Neuron (in vitro differentiated cells): Measurements from ENCODE around the gene PPP1R9B.

Experiments
- H2AFZ ChIP-seq: one replicate; pipeline ENCODE4 v1.6.1; 2013; ENCODE audit warnings: low read depth, mild to moderate bottlenecking, inconsistent platforms, low read length, moderate library complexity
- H3K27me3 ChIP-seq: one replicate; pipeline ENCODE4 v1.6.1; 2013; ENCODE audit warnings: low read length; ENCODE audit not compliant: insufficient read depth
- H3K36me3 ChIP-seq: one replicate; pipeline ENCODE4 v1.6.1; 2013; ENCODE audit warnings: low read length; ENCODE audit not compliant: insufficient read depth
- H3K4me1 ChIP-seq: one replicate; pipeline ENCODE4 v1.6.1; 2013; ENCODE audit warnings: low read length; ENCODE audit not compliant: insufficient read depth
- H3K4me3 ChIP-seq: 2 replicates; pipeline ENCODE4 v1.5.1; 2013; ENCODE audit warnings: mild to moderate bottlenecking, low read length, moderate library complexity
- H3K9me3 ChIP-seq: one replicate; pipeline ENCODE4 v1.6.1; 2013; ENCODE audit warnings: low read length

The PPP1R9B gene

DNA sequence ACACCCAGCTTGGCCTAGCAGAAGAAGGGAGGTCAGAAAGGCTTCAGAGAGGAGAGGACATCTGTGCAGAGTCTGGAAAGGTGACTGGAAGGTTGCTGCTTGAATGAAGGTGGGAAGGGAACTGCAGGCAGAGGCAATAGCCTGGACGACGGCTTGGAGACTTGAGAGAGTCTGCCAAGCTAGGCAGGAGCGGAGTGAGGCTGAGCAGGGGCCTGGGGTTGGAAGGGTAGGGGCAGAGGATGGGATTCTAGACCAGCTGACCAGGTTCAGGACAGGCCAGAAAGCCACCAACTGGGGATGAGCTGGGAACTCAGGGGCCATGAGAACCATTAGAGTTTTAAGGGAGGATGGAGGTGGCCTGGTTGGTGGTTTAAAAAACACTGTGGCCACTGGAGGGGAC is 15.0 kb upstream of the PPP1R9B start:
- Histone ChIP-seq H3K9me3 (no peaks in the 10 kb centered on the region), H3K36me3 (no peaks in the 10 kb centered on the region), H3K4me3 (no peak overlapping the region), H2AFZ (no peak overlapping the region), H3K4me1 (peaks cover 11% of the 10 kb centered on the region), H3K27me3 (peaks cover 6% of the 10 kb centered on the region)

DNA sequence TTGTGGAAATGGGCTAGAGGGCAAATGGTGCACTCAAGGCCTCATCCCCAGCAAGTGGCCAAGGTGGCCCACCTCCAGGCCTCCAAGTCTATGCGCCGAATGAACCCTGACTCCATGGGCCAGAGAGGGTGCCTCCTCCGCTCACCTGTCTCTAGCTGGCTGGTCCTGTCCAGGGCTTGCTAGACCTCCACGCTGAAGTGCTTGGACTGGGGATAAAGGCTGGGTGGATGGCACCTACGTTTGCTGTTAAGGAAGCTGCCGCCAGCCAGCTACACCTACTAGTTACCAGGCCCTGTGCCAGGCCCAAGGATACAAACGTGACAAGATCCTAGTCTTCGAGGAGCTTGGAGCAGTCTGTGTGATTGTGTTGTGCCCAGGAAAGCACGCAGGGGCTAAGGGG is 14.6 kb upstream of the PPP1R9B start:
- H3K4me3 ChIP-seq: no peak overlapping the region
- no peaks in the 10 kb centered on the region for H3K9me3 ChIP-seq
- H3K36me3 ChIP-seq: no peaks in the 10 kb centered on the region
- H2AFZ ChIP-seq: no peak overlapping the region
- H3K27me3 ChIP-seq: peaks cover 6% of the 10 kb centered on the region
- H3K4me1 ChIP-seq: peaks cover 11% of the 10 kb centered on the region

- Histone ChIP-seq H3K27me3 (peaks cover 6% of the 10 kb centered on the region), H3K36me3 (no peaks in the 10 kb centered on the region), H3K4me3 (no peak overlapping the region), H3K4me1 (peaks cover 11% of the 10 kb centered on the region), H3K9me3 (no peaks in the 10 kb centered on the region), H2AFZ (no peak overlapping the region)
These were observed 14.2 kb upstream of the PPP1R9B start for GRCh38 chr17:50164697-50164988.

GRCh38 chr17:50163843-50164696 is 13.6 kb upstream of the PPP1R9B start:
- Histone ChIP-seq H3K4me1 (peaks cover 11% of the 10 kb centered on the region), H3K4me3 (no peak overlapping the region), H3K9me3 (no peaks in the 10 kb centered on the region), H3K36me3 (no peaks in the 10 kb centered on the region), H2AFZ (no peak overlapping the region), H3K27me3 (peaks cover 6% of the 10 kb centered on the region)

DNA sequence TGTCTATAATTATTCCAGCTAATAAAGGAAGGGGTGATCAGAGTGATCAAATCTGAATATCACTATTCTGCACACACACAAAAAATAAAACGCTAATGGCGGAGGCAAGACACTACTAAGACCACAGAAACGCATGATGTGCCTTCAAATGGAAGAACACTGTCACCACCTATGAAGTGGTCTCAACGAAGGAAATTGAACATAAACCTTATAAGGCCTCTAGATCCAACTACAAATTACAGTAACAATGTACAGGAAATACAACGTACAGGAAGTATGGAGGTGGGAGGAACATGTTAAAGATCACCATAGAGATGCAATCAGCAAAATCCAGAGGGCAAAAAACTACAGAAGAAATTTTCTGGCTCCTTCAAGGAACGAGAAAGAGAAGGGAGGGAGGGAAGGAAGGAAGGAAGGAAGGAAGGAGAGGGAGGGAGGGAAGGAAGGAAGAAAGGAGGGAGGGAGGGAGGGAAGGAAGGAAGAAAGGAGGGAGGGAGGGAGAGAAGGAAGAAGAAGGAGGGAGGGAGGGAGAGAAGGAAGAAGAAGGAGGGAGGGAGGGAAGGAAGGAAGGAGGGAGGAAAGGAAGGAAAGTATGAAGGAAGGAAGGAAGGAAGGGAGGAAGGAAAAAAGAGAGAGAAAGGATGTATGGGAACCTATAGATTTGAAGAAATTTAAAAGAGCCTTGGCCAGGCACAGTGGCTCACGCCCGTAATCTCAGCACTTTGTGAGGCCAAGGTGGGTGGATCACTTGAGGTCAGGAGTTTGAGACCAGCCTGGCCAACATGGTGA is 12.2 kb upstream of the PPP1R9B start:
- no peak overlapping the region for H2AFZ ChIP-seq
- H3K4me1 ChIP-seq: peaks cover 11% of the 10 kb centered on the region
- H3K9me3 ChIP-seq: no peaks in the 10 kb centered on the region
- no peak overlapping the region for H3K4me3 ChIP-seq
- no peaks in the 10 kb centered on the region for H3K36me3 ChIP-seq
- peaks cover 6% of the 10 kb centered on the region for H3K27me3 ChIP-seq

- H2AFZ ChIP-seq: peak overlapping the region; percentile 74
These were observed 11.4 kb upstream of the PPP1R9B start for GRCh38 chr17:50161911-50162288.

DNA sequence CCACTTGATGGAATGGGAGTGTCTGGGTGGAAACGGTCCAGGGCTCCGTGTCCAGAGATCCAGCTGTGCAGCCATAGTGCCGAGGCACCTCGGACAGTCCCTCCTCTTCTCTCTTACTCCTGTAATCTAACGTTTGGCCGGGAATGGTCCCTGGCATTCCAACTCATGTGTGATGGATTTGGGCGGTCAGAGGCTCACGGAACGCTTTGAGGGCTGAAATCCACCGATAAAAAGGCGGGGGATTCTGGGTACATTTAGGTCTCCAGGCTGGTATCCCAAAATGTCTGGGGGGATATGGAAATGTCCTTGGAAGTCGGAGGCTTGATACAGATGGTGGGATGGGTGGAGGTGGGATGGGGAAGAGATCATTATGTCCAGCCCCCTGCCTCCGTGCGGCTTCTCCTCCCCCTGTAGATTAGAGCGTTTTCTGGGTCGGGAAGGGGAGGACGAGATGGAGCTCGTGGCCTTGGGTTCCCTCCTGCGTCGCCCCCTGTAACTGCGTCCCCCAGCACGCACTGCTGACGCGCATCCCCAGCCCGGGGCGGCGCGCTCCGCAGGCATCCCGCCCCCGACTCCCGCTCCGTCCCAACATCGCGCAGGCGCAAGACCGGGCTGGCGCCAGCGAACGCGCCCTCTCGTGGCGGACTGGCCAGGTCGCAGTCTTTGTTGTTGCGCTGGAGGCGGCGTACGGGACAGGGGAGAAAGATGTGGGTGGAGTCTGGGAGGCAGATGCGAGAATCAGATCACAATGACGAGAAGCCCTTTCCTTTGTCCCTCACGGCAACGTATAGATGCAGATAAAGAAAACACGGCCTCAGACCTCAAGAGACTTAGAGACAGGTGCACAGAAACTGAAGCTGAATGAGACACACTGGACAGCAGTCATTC is 10.8 kb upstream of the PPP1R9B start:
- Histone ChIP-seq H3K4me3 (peak overlapping the region; percentile 47), H3K9me3 (no peaks in the 10 kb centered on the region), H3K27me3 (peaks cover 6% of the 10 kb centered on the region), H2AFZ (peak overlapping the region; percentile 74), H3K4me1 (peaks cover 11% of the 10 kb centered on the region), H3K36me3 (no peaks in the 10 kb centered on the region)

More at GRCh38 chr17:50161911-50162288, 11.4 kb upstream of the PPP1R9B start:
- Histone ChIP-seq H3K27me3 (peaks cover 6% of the 10 kb centered on the region), H3K4me3 (peak overlapping the region; percentile 18), H3K36me3 (no peaks in the 10 kb centered on the region), H3K4me1 (peaks cover 11% of the 10 kb centered on the region), H3K9me3 (no peaks in the 10 kb centered on the region)

DNA sequence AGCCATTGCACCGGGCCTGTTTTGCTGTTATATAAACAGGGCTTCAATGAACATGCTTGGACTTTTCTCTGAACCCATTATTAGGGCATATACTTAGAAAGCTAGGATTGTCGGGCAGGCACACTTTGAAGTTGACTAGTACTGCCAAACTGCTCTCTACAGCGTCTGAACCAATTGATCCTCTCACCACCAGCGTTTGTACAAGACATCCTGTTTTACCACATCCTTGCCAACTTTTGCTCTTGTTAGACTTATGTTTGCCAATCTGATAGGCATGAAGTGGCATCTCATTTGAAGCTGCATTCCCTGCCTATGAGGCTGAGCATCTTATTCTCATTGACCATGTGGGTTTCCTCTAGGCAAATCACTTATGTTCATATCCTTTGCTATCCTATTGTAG is 7.4 kb upstream of the PPP1R9B start:
- Histone ChIP-seq H3K27me3 (no peaks in the 10 kb centered on the region), H3K4me1 (peaks cover 11% of the 10 kb centered on the region), H3K4me3 (no peak overlapping the region), H3K9me3 (no peaks in the 10 kb centered on the region), H2AFZ (no peak overlapping the region), H3K36me3 (no peaks in the 10 kb centered on the region)

- Histone ChIP-seq H3K27me3 (no peaks in the 10 kb centered on the region), H3K4me3 (no peak overlapping the region), H3K4me1 (peaks cover 7% of the 10 kb centered on the region), H3K9me3 (no peaks in the 10 kb centered on the region), H3K36me3 (no peaks in the 10 kb centered on the region), H2AFZ (no peak overlapping the region)
These were observed 4.8 kb upstream of the PPP1R9B start for GRCh38 chr17:50155115-50155819.

DNA sequence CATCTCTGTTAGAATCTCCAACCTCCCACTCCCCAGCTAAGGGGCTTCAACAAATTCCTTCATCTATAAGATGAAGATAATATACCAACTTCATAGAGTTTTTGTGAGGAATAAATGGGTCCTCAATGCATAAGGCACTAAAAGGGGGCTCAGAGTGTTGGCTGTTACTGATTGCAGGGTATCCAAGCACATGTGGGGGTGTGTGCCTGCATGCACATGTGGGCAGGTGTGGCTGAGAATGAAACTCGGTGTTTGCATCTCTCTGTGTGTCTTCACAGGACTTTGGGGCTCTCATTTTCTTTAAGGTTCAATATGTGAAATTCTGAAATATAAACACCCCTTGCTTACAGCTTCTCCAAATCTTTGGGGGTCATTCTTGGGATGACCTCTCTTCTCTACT is 4.1 kb upstream of the PPP1R9B start:
- Histone ChIP-seq H3K36me3 (no peaks in the 10 kb centered on the region), H3K9me3 (no peaks in the 10 kb centered on the region), H3K27me3 (no peaks in the 10 kb centered on the region), H3K4me1 (peaks cover 10% of the 10 kb centered on the region), H3K4me3 (no peak overlapping the region), H2AFZ (no peak overlapping the region)

DNA sequence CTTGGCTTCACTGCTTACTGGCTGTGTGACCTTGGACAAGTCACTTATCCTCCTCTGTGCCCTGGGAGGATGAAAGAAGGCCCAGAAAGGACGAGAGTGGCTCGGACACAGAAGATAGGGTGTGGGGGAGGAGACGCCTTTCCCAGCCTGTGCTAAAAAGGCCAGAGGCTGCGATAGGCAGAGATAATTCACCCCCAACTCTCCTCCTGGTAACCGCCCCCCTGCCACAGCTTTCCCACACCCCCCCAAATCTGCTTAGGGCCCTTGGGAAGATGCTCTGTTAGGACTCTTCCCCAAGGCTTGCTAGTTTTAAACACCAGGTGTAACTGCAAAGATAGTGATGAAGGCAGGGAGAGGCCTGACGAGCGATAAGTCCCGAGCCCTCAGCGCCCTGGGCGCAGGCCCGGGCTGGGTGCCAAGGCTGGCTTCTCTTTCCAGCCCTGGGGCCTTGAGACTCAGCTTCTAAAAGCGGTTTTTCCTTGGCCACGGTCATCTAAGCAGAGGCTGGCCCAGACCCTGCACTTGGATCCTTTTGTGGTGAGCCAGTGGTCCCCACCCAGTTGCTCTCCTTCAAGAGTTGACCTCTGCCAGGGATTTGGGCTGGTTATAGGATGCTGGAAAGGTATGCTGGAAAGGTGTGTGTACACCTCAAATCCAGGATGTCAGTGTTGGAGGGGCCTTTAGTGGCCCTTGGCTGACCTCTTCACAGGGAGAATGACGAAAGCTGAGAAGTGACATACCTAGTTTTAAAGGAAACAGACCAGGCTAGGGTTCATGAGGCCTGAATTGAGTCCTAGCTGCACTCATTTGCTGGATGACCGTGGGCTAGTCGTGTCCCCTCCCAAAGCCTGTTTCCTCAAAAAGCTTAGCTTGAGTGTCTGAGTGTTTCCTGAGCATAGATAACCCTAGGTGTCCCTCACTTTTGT is 3.4 kb upstream of the PPP1R9B start:
- no peak overlapping the region for H3K4me3 ChIP-seq
- peaks cover 14% of the 10 kb centered on the region for H3K4me1 ChIP-seq
- no peaks in the 10 kb centered on the region for H3K9me3 ChIP-seq
- H3K27me3 ChIP-seq: no peaks in the 10 kb centered on the region
- H2AFZ ChIP-seq: no peak overlapping the region
- H3K36me3 ChIP-seq: no peaks in the 10 kb centered on the region

- Histone ChIP-seq H3K27me3 (no peaks in the 10 kb centered on the region), H3K36me3 (no peaks in the 10 kb centered on the region), H2AFZ (no peak overlapping the region), H3K4me1 (peaks cover 25% of the 10 kb centered on the region), H3K4me3 (peak overlapping the region; percentile 69), H3K9me3 (no peaks in the 10 kb centered on the region)
These were observed 2.3 kb upstream of the PPP1R9B start for GRCh38 chr17:50152736-50153135.
